ENCODE data around the gene TIAM2. TPM values are rescaled to one million over a fixed set of nuclear protein-coding genes. Genes with fewer than 3 reads are reported as not detected.

The TIAM2 gene
- total RNA-seq, 1 donor from 2014 or later, result 5.9 TPM

DNA sequence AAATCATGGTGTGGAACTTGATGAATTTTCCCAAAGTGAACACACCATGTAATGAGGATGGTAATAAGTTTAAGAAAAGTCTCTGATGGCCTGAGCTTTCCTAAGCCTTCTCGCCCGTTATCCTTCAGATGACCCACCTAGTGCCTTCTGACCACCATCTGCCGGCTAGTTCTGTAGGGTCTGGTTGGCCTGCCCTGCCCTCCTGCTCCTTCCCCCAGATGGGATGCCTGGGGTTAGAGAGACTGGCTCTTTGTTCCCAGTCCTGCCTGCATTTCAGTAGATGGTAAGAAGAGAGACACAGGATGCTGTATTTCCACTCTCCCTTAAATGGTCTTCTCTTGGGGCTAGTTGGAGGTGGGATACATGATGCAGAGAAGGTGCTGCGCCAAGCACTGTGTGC lies 43.0 kb downstream of the TIAM2 start:
- Histone ChIP-seq H3K9me3 (no peaks in the 10 kb centered on the region), H3K4me3 (no peak overlapping the region), H3K36me3 (no peaks in the 10 kb centered on the region), H3K27ac (no peak overlapping the region), H3K4me1 (no peaks in the 10 kb centered on the region), H3K27me3 (ENCODE audit: low read depth) (no peaks in the 10 kb centered on the region)
- ATAC-seq (no peak), DNase-seq (no peak)
- TF ChIP-seq, protein P1, sequence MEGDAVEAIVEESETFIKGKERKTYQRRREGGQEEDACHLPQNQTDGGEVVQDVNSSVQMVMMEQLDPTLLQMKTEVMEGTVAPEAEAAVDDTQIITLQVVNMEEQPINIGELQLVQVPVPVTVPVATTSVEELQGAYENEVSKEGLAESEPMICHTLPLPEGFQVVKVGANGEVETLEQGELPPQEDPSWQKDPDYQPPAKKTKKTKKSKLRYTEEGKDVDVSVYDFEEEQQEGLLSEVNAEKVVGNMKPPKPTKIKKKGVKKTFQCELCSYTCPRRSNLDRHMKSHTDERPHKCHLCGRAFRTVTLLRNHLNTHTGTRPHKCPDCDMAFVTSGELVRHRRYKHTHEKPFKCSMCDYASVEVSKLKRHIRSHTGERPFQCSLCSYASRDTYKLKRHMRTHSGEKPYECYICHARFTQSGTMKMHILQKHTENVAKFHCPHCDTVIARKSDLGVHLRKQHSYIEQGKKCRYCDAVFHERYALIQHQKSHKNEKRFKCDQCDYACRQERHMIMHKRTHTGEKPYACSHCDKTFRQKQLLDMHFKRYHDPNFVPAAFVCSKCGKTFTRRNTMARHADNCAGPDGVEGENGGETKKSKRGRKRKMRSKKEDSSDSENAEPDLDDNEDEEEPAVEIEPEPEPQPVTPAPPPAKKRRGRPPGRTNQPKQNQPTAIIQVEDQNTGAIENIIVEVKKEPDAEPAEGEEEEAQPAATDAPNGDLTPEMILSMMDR (IDR thresholded peaks at IDR 0.05), result no peak
- intact Hi-C loops (cut with DNase I), result no loop called here

DNA sequence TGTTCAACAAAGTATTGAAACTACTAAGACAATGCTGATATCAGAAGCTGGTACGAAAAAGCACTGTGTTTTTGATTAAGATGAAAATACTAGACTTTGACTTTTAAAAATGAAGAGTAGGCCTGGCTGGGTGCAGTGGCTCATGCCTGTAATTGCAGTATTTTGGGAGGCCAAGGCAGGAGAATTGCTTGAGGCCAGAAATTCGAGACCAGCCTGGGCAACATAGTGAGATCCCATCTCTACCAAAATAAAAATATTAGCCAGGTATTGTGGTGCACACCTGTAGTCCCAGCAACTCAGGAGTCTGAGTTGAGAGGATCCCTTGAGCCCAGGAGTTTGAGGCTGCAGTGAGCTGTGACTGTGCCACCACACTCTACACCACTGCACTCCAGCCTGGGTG lies 43.4 kb downstream of the TIAM2 start:
- DNase-seq (no peak), ATAC-seq (no peak)
- intact Hi-C loops (cut with DNase I), result no loop called here
- Histone ChIP-seq H3K27me3 (ENCODE audit: low read depth) (no peaks in the 10 kb centered on the region), H3K4me1 (no peaks in the 10 kb centered on the region), H3K9me3 (no peaks in the 10 kb centered on the region), H3K4me3 (no peak overlapping the region), H3K27ac (no peak overlapping the region), H3K36me3 (no peaks in the 10 kb centered on the region)
- TF ChIP-seq, protein P1 (IDR thresholded peaks at IDR 0.05), result no peak

GRCh38 chr6:155039618-155040017 lies 44.5 kb downstream of the TIAM2 start:
- Histone ChIP-seq H3K4me1 (no peaks in the 10 kb centered on the region), H3K36me3 (no peaks in the 10 kb centered on the region), H3K27me3 (ENCODE audit: low read depth) (no peaks in the 10 kb centered on the region), H3K9me3 (no peaks in the 10 kb centered on the region), H3K27ac (no peak overlapping the region), H3K4me3 (no peak overlapping the region)
- ATAC-seq, result no peak
- TF ChIP-seq, protein P1 (IDR thresholded peaks at IDR 0.05), result no peak
- DNase-seq, result no peak
- intact Hi-C loops (cut with DNase I), result no loop called here

DNA sequence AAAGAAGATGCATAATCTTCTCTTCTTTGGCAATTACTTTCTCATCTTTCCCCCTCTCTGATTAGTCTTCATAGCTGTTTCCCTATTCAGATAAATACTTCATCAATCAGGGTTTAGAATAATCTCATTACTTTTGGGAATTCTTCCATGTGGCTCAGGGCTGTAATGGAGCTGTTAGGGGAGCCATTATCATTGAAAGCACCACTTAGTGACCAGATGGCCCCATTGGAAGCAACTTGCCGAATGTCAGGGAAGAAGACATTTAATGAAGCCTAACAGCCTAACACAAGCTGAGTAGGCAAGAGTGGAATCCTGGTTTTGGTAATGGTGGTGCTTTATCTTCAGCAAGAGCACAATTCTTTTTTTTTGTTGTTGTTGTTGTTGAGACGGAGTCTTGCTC lies 45.0 kb downstream of the TIAM2 start:
- Histone ChIP-seq H3K27ac (no peak overlapping the region), H3K4me3 (no peak overlapping the region), H3K4me1 (no peaks in the 10 kb centered on the region), H3K36me3 (no peaks in the 10 kb centered on the region), H3K9me3 (no peaks in the 10 kb centered on the region), H3K27me3 (ENCODE audit: low read depth) (no peaks in the 10 kb centered on the region)
- DNase-seq (no peak), ATAC-seq (no peak)
- intact Hi-C loops (cut with DNase I), result no loop called here
- TF ChIP-seq, protein P1 (IDR thresholded peaks at IDR 0.05), result no peak

DNA sequence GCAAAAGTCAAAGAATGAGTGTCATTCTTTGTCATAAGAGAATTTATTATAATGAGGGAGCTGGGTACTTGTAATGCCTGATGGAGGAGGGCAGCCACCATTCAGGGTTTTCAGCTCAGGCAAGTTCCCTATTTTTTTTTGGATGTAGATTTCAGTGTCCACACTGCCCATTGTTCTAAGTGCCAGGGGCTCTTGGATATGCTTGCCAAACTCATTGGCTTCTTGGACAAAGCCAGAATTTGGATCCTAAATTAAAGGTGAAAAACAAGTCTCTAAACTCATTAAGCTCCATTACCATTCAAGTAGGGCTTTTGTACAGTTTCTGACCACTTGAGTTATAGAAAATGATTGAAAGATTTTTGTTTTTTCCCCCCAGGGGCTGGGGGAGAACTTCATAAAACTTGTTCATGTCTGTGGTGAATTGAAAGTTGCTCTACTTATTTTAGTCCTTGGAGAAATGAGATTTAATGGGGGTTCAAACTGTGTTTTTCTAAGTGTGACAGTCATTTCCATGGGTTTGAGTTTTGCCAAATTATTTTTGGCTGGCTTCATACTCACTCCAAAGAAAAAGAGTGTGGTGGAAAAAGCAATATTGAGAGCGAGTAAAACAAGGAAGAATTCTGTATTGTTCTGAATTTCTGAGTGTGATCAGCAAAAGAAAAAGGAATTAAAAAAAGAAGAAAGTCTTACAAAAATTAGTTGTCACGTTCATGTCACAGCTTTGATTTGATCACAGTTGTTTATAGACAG lies 46.0 kb downstream of the TIAM2 start:
- no peak overlapping the region for H3K4me3 ChIP-seq
- TF ChIP-seq, protein P1 (IDR thresholded peaks at IDR 0.05), result no peak
- H3K27me3 ChIP-seq (ENCODE audit: low read depth), result no peaks in the 10 kb centered on the region
- no peaks in the 10 kb centered on the region for H3K9me3 ChIP-seq
- DNase-seq, result no peak
- no peak for ATAC-seq
- no peaks in the 10 kb centered on the region for H3K4me1 ChIP-seq
- no peaks in the 10 kb centered on the region for H3K36me3 ChIP-seq
- intact Hi-C loops (cut with DNase I), result no loop called here
- no peak overlapping the region for H3K27ac ChIP-seq

Measured in lower lobe of right lung (tissue), 2 donors.